Hippocampal formation (tissue), 2 donors: Measurements from ENCODE around the gene ORC5.
A peak's percentile ranks its signal among the peaks of the same experiment; 100 is the strongest.
"Not testable (repeated sequence)": the region's sequence is repeated elsewhere in the genome, so short reads cannot be mapped to it uniquely, and the experiment has no call there.

Experiments
- DNase-seq, 2 donors: peaks; one replicate each; lab custom pipeline; 2025; lab: John Stamatoyannopoulos, UW

The ORC5 gene

GRCh38 chr7:104207731-104208420, at the start of gene ORC5:
Gene ORC5 (minus strand): TSS chr7:104208013. CDS start chr7:104207904, 109 bp downstream.
- peak; percentile 51 to 66 for DNase-seq

GRCh38 chr7:104255616-104256015, 47.8 kb upstream of the ORC5 start:
- DNase-seq = no peak

DNA sequence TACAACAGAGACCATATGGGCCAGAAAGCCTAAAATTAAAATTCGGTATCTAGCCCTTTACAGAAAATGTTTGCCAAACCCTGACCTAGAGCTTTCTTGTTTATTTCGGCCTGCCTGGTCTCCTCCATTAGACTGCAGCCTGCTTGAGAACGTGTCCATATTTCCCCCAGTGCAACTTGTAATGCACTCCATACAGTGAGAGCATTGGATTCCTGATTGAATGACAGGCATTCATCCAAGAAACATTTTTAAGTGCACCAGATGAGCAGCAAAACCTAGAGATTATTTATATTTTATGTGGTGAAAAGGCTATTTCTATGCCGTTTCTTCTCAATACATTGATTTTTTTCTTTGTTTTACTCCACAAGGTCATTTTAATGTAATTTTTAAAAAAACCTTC, 47.4 kb upstream of the ORC5 start:
- no peak for DNase-seq

DNA sequence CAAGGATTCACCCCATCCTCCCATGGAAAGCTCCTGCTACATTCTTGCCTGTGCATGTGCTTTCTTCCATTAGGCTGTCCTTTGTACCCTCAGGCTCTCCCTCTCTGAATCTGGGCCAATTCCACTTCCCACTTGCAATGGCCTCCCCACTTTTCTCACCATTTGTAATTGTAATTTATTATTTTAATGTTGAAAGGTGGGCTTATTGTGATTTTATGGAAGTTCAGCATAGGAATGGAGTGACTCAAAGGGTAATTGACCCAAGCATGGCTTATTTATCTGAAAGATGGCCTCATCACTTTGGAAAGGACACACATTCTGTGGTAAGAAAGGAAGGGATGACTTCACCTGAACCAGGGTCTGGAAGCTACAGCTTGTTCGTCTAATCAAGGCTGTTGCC, 46.9 kb upstream of the ORC5 start:
- no peak for DNase-seq

DNA sequence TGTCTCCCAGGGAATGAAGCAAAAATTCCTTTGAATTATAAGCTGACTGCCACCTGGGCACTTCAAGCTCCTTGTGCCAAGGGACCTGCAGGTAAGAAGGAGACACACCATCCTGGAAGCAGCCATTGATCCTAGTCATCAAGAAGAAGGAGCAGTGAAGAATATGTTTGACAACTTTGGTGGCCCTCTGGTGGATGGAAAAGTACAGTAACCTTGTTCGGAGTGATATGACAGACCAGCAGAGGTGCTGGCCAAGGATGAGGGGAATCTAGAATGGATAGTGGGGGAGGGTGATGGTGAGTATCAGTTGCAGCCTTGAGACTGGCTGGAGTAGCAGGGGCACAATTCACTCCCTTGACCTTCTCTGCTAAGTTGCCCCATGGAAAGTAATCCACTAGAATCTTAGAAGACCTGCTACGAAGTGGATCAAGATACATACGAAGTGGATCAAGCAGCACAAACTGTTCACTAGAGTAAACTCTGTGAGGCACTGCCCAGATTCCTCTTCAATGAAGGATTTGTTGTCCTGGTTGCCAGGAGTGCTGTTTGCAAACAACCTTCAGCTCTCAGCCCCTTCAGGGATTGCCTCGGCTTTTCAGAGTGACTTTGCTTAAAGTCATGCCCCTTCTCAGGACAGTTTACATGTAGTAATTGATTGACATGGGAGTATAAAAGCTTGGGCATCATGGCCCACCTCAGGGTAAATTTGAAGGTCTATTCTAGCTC, 44.8 kb upstream of the ORC5 start:
- no peak for DNase-seq

DNA sequence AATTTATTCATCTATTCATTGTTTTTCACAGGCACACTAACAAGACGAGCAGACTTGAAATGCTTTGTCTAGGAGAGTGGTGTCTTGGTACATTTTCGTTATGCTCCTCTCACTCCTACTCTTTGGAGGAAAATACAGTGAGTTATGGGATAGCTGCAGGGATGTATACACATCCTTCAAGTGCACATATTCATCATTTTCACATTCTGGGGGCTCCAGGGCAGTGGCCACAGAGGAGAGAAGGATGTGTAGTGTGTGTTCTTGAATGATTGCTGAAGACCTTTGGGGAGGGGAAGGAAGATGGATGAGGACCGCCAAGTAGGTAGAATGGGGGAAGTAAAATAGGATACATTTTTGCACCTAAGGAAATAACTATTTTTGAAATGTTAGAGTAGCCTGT, 34.8 kb upstream of the ORC5 start:
- no peak for DNase-seq

GRCh38 chr7:104241538-104242209, 33.9 kb upstream of the ORC5 start:
- no peak for DNase-seq

- DNase-seq = no peak
These were observed 33.3 kb upstream of the ORC5 start for GRCh38 chr7:104241135-104241534.

DNA sequence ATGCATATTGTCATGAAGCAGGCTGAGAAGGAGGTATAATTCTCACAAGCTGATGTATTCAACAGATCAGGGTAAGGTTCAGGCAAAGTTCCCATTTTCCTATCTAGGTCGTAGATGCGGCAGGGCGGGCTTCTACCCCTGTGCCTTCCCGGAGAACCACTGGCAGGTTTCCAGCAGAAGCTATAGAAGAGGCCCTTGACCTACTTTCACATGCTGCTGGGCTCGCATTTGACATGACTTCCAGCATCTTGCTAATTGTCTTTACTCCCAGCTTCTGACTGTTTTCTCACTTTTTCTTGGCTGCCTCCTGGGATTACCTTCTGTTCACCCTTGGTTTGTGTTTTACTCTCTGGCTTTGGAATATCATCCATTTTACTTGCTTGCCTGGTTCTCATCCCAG, 32.6 kb upstream of the ORC5 start:
- DNase-seq = no peak

DNA sequence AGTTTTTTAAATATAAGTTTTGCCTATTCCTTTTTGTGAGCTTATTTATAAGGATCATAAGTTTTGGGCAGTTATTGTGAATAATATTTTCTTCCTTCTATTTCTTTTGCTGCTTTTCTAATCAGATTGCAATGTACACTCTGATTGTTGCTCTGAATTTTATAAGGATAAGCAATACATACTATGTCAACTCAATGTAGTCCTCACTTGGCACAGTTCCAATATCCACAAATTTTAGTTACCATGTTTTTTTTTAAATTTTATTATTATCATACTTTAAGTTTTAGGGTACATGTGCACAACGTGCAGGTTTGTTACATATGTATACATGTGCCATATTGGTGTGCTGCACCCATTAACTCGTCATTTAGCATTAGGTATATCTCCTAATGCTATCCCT, 27.2 kb upstream of the ORC5 start:
- not testable (repeated sequence) for DNase-seq

GRCh38 chr7:104231054-104232046, 23.5 kb upstream of the ORC5 start:
- peak; percentile 44 to 75 for DNase-seq

- no peak for DNase-seq
These were observed 22.8 kb upstream of the ORC5 start for GRCh38 chr7:104230606-104231005.

DNA sequence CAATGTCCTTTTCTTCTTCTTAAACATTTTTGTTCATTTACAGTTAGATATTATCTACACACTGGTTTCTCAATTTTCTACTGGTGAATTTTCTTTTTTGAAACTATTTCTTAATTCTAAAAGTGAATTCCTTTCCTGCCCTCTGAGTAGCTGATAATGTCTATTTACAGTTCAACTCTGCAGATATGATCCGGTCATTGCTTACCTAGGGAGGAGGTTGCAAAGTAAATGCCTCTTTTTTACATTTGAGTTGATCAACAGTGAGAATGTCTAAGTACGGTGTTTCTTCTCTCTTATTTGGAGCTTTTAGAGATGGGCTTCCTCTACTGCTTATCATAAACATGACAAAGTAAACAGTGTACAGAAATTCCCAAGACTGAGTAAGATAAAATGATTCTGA, 20.6 kb upstream of the ORC5 start:
- DNase-seq = no peak

- no peak for DNase-seq
These were observed 17.6 kb upstream of the ORC5 start for GRCh38 chr7:104225451-104225850.

DNA sequence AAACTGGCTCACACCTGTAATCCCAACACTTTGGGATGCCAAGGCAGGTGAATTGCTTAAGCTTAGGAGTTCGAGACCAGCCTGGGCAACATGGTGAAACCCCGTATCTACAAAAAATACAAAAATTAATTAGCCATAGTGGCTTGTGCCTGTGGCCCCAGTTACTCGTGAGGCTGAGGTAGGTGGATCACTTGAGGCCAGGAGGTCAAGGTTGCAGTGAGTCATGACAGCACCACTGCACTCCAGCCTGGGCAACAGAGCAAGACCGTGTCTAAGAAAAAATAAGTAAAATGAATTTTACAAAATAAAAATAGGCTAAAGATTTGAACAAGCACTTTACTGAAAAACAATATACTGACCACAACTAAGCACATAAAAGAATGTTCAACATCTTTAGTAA, 9.8 kb upstream of the ORC5 start:
- no peak for DNase-seq

DNA sequence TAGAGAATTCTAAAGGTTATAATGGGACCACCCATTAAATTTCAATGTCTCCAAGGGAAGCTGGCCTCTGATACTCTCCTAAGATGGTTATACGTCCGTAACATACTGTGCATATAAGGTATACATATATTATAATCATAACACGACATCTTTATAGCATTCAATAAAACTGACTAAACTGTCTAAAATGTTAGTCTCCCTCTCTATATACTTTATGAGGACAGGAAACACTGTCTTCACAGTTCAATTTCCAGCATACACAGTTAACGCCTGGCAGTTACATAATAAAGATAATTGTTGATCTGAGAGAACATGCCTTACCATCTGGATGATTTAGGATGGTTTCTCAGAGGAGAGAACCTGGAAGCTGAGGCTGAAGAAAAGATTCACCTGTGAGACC, 1.2 kb upstream of the ORC5 start:
- DNase-seq = no peak

DNA sequence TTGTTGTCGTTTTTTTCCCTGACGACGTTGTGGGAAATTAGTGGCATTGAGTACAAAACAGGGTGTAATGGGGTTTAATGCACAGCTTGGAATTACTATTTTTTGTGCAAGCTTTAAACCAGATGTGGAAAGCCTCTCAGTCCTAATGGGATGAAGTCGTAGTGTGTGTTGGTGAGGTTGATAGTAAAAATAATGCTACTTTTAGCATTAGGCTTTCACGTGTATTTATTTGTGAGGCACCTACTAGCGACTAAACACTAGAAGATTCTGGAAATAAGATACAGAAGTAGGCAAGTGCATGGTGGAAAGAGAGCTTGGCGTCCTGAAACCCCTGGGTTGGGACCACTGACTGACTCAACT, 588 bp upstream of the ORC5 start:
- DNase-seq = no peak

DNA sequence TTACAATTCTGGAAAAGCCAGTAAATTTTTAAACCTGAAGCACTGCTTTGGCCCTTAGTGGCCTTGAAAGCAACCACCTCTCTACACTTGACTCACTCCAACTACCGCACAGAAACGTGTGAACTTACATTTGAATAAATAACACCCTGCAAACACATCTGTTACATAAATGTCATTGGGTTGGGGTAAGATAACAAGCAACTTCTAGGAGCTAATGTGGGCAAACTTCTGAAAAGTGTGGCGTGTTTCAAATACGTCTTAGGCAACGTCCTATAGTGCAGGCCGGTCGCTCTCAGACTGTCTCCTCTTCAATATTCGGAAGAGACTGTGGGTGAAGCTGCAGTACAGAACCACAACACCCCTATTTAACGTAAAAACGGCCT, 474 bp downstream of the ORC5 start:
- no peak for DNase-seq

GRCh38 chr7:104206841-104207240, 972 bp downstream of the ORC5 start:
- no peak for DNase-seq

DNA sequence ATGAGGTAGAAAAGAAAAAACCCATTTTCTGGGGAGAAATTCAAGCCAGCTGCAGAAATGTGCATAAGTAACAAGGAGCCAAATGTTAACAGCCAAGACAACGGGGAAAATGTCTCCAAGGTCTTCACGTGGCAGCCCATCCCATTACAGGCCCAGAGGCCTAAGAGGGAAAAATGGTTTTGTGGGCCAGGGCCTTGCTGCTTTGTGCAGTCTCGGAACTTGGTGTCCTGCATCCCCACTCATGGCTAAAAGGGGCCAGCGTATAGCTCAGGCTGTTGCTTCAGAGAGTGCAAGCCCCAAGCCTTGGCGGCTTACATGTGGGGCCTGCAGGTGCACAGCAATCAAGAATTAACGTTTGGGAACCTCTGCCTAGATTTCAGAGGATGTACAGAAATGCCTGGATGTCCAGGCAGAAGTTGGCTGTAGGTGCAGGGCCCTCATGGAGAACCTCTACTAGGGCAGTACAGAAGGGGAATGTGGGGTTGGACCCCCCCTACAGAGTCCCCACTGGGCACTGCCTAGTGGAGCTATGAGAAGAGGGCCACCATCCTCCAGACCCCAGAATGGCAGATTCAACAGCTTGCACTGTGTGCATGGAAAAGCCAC, 9.0 kb downstream of the ORC5 start:
- no peak for DNase-seq

- DNase-seq = no peak
These were observed 11.7 kb downstream of the ORC5 start for GRCh38 chr7:104196161-104196560.

- no peak for DNase-seq
These were observed 15.4 kb downstream of the ORC5 start for GRCh38 chr7:104192434-104192833.
